Measurements from ENCODE around the gene AKR1E2. TPM values are rescaled to one million over a fixed set of nuclear protein-coding genes. Genes with fewer than 3 reads are reported as not detected.

Gene AKR1E2
- polyA plus RNA-seq, 1 donor, result 1.8 TPM

GRCh38 chr10:4889959-4890358, 64.0 kb downstream of the AKR1E2 start:
- Histone ChIP-seq H3K36me3 (ENCODE audit: control insufficient read depth, insufficient read depth, low read length) (no peaks in the 10 kb centered on the region), H3K9me3 (ENCODE audit: control insufficient read depth, low read depth, low read length) (no peaks in the 10 kb centered on the region), H3K27ac (ENCODE audit: low read length) (no peak overlapping the region), H3K4me3 (ENCODE audit: low read length) (no peak overlapping the region), H3K4me1 (ENCODE audit: control insufficient read depth, insufficient read depth, low read length) (no peaks in the 10 kb centered on the region), H3K27me3 (ENCODE audit: control insufficient read depth, insufficient read depth, low read length) (no peaks in the 10 kb centered on the region)
- WGBS (ENCODE audit: insufficient coverage, low lambda C conversion rate), result no CpG with 5 or more reads among the region's 2 CpGs
- DNase-seq, result no peak

GRCh38 chr10:4892681-4893080, 66.7 kb downstream of the AKR1E2 start:
- WGBS (ENCODE audit: insufficient coverage, low lambda C conversion rate), result 88% methylated on average over 1 of the region's 2 CpGs
- no peaks in the 10 kb centered on the region for H3K27me3 ChIP-seq (ENCODE audit: control insufficient read depth, insufficient read depth, low read length)
- no peaks in the 10 kb centered on the region for H3K4me1 ChIP-seq (ENCODE audit: control insufficient read depth, insufficient read depth, low read length)
- no peaks in the 10 kb centered on the region for H3K9me3 ChIP-seq (ENCODE audit: control insufficient read depth, low read depth, low read length)
- DNase-seq, result no peak
- H3K4me3 ChIP-seq (ENCODE audit: low read length), result no peak overlapping the region
- no peak overlapping the region for H3K27ac ChIP-seq (ENCODE audit: low read length)
- H3K36me3 ChIP-seq (ENCODE audit: control insufficient read depth, insufficient read depth, low read length), result no peaks in the 10 kb centered on the region

GRCh38 chr10:4894335-4894734, 68.3 kb downstream of the AKR1E2 start:
- Histone ChIP-seq H3K36me3 (ENCODE audit: control insufficient read depth, insufficient read depth, low read length) (no peaks in the 10 kb centered on the region), H3K4me1 (ENCODE audit: control insufficient read depth, insufficient read depth, low read length) (no peaks in the 10 kb centered on the region), H3K27me3 (ENCODE audit: control insufficient read depth, insufficient read depth, low read length) (no peaks in the 10 kb centered on the region), H3K4me3 (ENCODE audit: low read length) (no peak overlapping the region), H3K27ac (ENCODE audit: low read length) (no peak overlapping the region), H3K9me3 (ENCODE audit: control insufficient read depth, low read depth, low read length) (no peaks in the 10 kb centered on the region)
- DNase-seq, result no peak
- no CpG with 5 or more reads among the region's 2 CpGs for WGBS (ENCODE audit: insufficient coverage, low lambda C conversion rate)

Other genes with a start within 250 kb of the AKR1E2 start
- gene AKR1C1, start 137.2 kb downstream of the AKR1E2 start, polyA plus RNA-seq, result 12.0 TPM
- gene AKR1C2, start 177.7 kb downstream of the AKR1E2 start, polyA plus RNA-seq, result 10.2 TPM